OCI-LY7 (cell line): ENCODE data around the gene AGRN. TPM values are rescaled to one million over a fixed set of nuclear protein-coding genes. Genes with fewer than 3 reads are reported as not detected.
"Not testable (repeated sequence)": the region's sequence is repeated elsewhere in the genome, so short reads cannot be mapped to it uniquely, and the experiment has no call there.

Experiments
- BruUV-seq: library from RNA; stranded (reverse); fragments of 400-500 nt; replicated peaks from 2 replicates; lab custom pipeline; 2021; lab: Mats Ljungman, UMichigan
- CTCF ChIA-PET: fragments of 300-600 bp; sonication (Branson Sonifier 250); formaldehyde crosslinking; loops from one replicate; lab custom pipeline; 2022; ENCODE audit warnings: antibody characterized with exemption; ENCODE audit not compliant: unreplicated experiment; lab: Charles Lee
- POLR2A ChIA-PET: fragments of 300-600 bp; sonication (Branson Sonifier 250); formaldehyde crosslinking; loops from one replicate; lab custom pipeline; 2022; ENCODE audit warnings: antibody characterized with exemption; lab: Charles Lee
- DNase-seq: peaks from one replicate; pipeline ENCODE4 v3.0.0-alpha.2; 2015; ENCODE audit warnings: low spot score
- H2AFZ ChIP-seq: fragments of 200-600 bp; sonication (generic), shearing (Covaris generic); 2 replicates; pipeline ENCODE4 v1.6.1; 2014; ENCODE audit warnings: mild to moderate bottlenecking, antibody characterized with exemption, low read length, moderate library complexity
- H3K27ac ChIP-seq: fragments of 200-600 bp; sonication (generic); 2 replicates; pipeline ENCODE4 v1.5.1; 2014; ENCODE audit warnings: mixed run types, low read depth, mild to moderate bottlenecking, moderate library complexity, low read length, inconsistent platforms; ENCODE audit not compliant: poor library complexity, severe bottlenecking
- H3K36me3 ChIP-seq: fragments of 200-600 bp; sonication (generic); 2 replicates; pipeline ENCODE4 v1.6.1; 2014; ENCODE audit warnings: mild to moderate bottlenecking, antibody characterized with exemption, low read length, moderate library complexity, mixed read lengths; ENCODE audit not compliant: insufficient read depth
- H3K4me1 ChIP-seq: fragments of 200-600 bp; sonication (generic); 2 replicates; pipeline ENCODE4 v1.5.1; 2014; ENCODE audit warnings: mild to moderate bottlenecking, low read length; ENCODE audit not compliant: insufficient read depth, poor library complexity, severe bottlenecking
- H3K4me2 ChIP-seq: fragments of 200-600 bp; sonication (generic); 2 replicates; pipeline ENCODE4 v1.6.1; 2014; ENCODE audit warnings: mild to moderate bottlenecking, low read length
- H3K4me3 ChIP-seq: fragments of 200-600 bp; sonication (generic); 2 replicates; pipeline ENCODE4 v1.5.1; 2014; ENCODE audit warnings: mild to moderate bottlenecking, low read depth, low read length; ENCODE audit not compliant: poor library complexity, severe bottlenecking
- H3K79me2 ChIP-seq: fragments of 200-600 bp; sonication (generic); 2 replicates; pipeline ENCODE4 v1.6.1; 2016; ENCODE audit warnings: low read depth, mild to moderate bottlenecking, low read length, moderate library complexity, mixed read lengths; ENCODE audit not compliant: insufficient read depth
- H3K9me2 ChIP-seq: fragments of 200-600 bp; sonication (generic); 2 replicates; pipeline ENCODE4 v1.6.1; 2016; ENCODE audit warnings: mild to moderate bottlenecking, low read length, mixed read lengths; ENCODE audit not compliant: insufficient read depth
- H3K9me3 ChIP-seq: fragments of 200-600 bp; sonication (generic); 2 replicates; pipeline ENCODE4 v1.6.1; 2014; ENCODE audit warnings: mild to moderate bottlenecking, mixed run types, low read length, mixed read lengths
- H4K20me1 ChIP-seq: fragments of 200-600 bp; sonication (generic); 2 replicates; pipeline ENCODE4 v1.6.1; 2014; ENCODE audit warnings: mild to moderate bottlenecking, antibody characterized with exemption, low read length, moderate library complexity, mixed read lengths; ENCODE audit not compliant: insufficient read depth
- EZH2phosphoT487 ChIP-seq: fragments of 200-600 bp; sonication (generic); IDR thresholded peaks from 2 replicates; pipeline ENCODE4 v1.6.1; 2018; ENCODE audit warnings: low read depth, borderline replicate concordance, mild to moderate bottlenecking, mixed run types, antibody characterized with exemption, low read length, moderate library complexity, mixed read lengths
- intact Hi-C: fragments of 100-400 bp; cut with micrococcal nuclease; formaldehyde crosslinking; loops from one replicate; pipeline ENCODE4 v1.10.0; 2022; ENCODE audit not compliant: unreplicated experiment
- total RNA-seq, 2 experiments: library from RNA; depleted of rRNA in 1 of 2; stranded (reverse); fragments of >200 nt in 1 of 2; shearing (Covaris generic) in 1 of 2; gene quantifications; 2 replicates each; pipeline ENCODE4 v1.2.3, GENCODE V29; 2014 to 2022
- TF ChIP-seq, protein P1 (sequence below): fragments of 200-600 bp; sonication (generic); conservative IDR thresholded peaks from 2 replicates; pipeline ENCODE4 v1.5.1; 2014; ENCODE audit warnings: mild to moderate bottlenecking, antibody characterized with exemption, low read length, moderate library complexity, mixed read lengths

The AGRN gene
- total RNA-seq, 2 experiments from 2014 or later, result 2.7 to 9.1 TPM

DNA sequence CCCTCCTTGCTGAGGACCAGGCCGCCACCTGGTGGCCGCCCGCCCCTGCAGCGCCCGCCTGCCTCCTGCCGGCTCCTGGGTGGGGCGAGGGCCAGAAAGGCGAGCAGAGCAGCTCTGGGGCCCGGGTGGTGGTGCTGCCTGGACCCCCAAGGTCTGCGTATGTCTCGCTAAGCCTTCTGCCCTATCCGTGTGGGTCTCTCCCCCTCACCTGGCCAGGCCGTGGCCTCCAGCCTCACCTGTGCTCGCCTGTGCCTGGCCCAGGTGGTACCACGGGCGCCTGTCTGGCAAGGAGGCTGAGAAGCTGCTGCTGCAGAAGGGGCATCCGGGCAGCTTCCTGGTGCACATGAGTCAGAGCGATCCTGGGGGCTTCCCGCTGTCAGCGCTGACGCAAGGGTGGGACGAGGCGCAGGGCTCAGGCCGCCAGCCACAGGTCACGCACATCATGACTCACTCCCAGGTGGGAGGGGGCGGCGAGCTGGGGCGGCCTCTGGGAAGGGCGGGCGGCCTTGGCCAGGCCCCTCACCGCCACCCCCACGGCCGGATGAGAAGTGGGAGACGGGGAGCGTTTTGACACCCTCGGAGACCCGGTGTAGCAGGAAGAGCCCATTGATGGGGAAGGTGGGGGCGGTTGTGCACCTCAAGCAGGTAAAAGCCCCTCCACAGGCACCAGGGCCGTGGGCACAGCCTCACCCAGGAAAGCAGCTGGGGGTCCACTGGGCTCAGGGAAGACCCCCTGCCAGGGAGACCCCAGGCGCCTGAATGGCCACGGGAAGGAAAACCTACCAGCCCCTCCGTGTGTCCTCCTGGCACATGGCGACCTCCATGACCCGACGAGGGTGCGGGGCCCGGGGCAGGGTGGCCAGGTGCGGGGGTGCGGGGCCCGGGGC, 44.3 kb downstream of the AGRN start:
- ChIA-PET POLR2A (no interaction called here), CTCF (interaction anchor here (0.5 to 1.4 kb wide), 3 partner anchors 31 to 141 kb away, joined by 3 to 5 read pairs (median 4); partner anchors contain the start of gene ISG15)
- H3K79me2 ChIP-seq, result no peaks in the 10 kb centered on the region
- peaks cover 13% of the 10 kb centered on the region for H3K4me1 ChIP-seq
- no peaks in the 10 kb centered on the region for H3K9me3 ChIP-seq
- no peak overlapping the region for H2AFZ ChIP-seq
- no peak for TF ChIP-seq EZH2phosphoT487
- TF ChIP-seq, protein P1, sequence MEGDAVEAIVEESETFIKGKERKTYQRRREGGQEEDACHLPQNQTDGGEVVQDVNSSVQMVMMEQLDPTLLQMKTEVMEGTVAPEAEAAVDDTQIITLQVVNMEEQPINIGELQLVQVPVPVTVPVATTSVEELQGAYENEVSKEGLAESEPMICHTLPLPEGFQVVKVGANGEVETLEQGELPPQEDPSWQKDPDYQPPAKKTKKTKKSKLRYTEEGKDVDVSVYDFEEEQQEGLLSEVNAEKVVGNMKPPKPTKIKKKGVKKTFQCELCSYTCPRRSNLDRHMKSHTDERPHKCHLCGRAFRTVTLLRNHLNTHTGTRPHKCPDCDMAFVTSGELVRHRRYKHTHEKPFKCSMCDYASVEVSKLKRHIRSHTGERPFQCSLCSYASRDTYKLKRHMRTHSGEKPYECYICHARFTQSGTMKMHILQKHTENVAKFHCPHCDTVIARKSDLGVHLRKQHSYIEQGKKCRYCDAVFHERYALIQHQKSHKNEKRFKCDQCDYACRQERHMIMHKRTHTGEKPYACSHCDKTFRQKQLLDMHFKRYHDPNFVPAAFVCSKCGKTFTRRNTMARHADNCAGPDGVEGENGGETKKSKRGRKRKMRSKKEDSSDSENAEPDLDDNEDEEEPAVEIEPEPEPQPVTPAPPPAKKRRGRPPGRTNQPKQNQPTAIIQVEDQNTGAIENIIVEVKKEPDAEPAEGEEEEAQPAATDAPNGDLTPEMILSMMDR, result peak; percentile 86
- no peaks in the 10 kb centered on the region for H3K9me2 ChIP-seq
- DNase-seq, result peak; percentile 70
- intact Hi-C loops, result loop anchor here (1.0 to 5.0 kb wide), 3 partner anchors 31 to 80 kb away; no protein-coding TSS in a partner anchor
- no peak overlapping the region for H3K4me3 ChIP-seq
- no peaks in the 10 kb centered on the region for H4K20me1 ChIP-seq
- H3K4me2 ChIP-seq, result peak overlapping the region; percentile 8; the same call in 1 of the 2 replicates
- no peaks in the 10 kb centered on the region for H3K36me3 ChIP-seq
- BruUV-seq, result no TSS peak
- no peak overlapping the region for H3K27ac ChIP-seq

GRCh38 chr1:1065265-1065939, 45.5 kb downstream of the AGRN start:
- ChIA-PET POLR2A (no interaction called here), CTCF (no interaction called here)
- no peak overlapping the region for H2AFZ ChIP-seq
- TF ChIP-seq, protein P1, result no peak
- no peak for TF ChIP-seq EZH2phosphoT487
- H3K4me3 ChIP-seq, result no peak overlapping the region
- H3K79me2 ChIP-seq, result no peaks in the 10 kb centered on the region
- BruUV-seq, result no TSS peak
- intact Hi-C loops, result no loop called here
- no peaks in the 10 kb centered on the region for H3K36me3 ChIP-seq
- H3K9me2 ChIP-seq, result no peaks in the 10 kb centered on the region
- no peaks in the 10 kb centered on the region for H4K20me1 ChIP-seq
- H3K27ac ChIP-seq, result no peak overlapping the region
- no peak for DNase-seq
- H3K9me3 ChIP-seq, result no peaks in the 10 kb centered on the region
- peaks cover 25% of the 10 kb centered on the region for H3K4me1 ChIP-seq
- H3K4me2 ChIP-seq, result no peak overlapping the region

DNA sequence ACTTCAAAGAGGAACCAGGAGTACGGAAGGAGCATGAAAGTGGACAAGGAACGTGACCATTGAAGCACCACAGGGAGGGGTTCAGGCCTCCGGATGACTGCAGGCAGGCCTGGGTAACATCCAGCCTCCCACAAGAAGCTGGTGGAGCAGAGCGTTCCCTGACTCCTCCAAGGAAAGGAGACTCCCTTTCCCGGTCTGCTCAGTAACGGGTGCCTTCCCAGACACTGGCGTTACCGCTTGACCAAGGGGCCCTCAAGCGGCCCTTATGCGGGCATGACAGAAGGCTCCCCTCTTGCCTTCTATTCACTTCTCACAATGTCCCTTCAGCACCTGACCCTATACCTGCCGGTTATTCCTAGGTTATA, 46.0 kb downstream of the AGRN start:
- H3K27ac ChIP-seq, H2AFZ ChIP-seq, BruUV-seq, H3K79me2 ChIP-seq, H3K36me3 ChIP-seq, DNase-seq, H3K4me3 ChIP-seq, intact Hi-C loops, H3K9me3 ChIP-seq, H4K20me1 ChIP-seq, H3K9me2 ChIP-seq, H3K4me2 ChIP-seq, CTCF ChIA-PET, POLR2A ChIA-PET: not testable (repeated sequence)
- peaks cover 30% of the 10 kb centered on the region for H3K4me1 ChIP-seq
